GM06990 (cell line): Measurements from ENCODE around the gene SIGMAR1.
"Not testable (repeated sequence)": the region's sequence is repeated elsewhere in the genome, so short reads cannot be mapped to it uniquely, and the experiment has no call there.

Experiments used
- DNase-seq: peaks from one replicate; pipeline ENCODE4 v3.0.0-alpha.2; 2011; ENCODE audit not compliant: insufficient read length; ENCODE audit errors: extremely low read depth
- H3K27me3 ChIP-seq: replicated peaks from 2 replicates; pipeline ENCODE4 v1.6.0; 2011; ENCODE audit warnings: low read length; ENCODE audit not compliant: control insufficient read depth, insufficient read depth
- H3K36me3 ChIP-seq: 2 replicates; pipeline ENCODE4 v1.5.1; 2011; ENCODE audit warnings: low read length; ENCODE audit not compliant: control insufficient read depth, insufficient read depth
- H3K4me3 ChIP-seq: replicated peaks from 2 replicates; pipeline ENCODE4 v1.5.1; 2011; ENCODE audit warnings: low read depth, mild to moderate bottlenecking, control low read depth, low read length
- TF ChIP-seq, protein P1 (sequence below): IDR thresholded peaks from 2 replicates; pipeline ENCODE4 v1.5.1; 2011; ENCODE audit warnings: low read length, control low read depth, mild to moderate bottlenecking, inconsistent platforms; ENCODE audit not compliant: insufficient read depth, poor library complexity, severe bottlenecking

Gene SIGMAR1

GRCh38 chr9:34644766-34645314, 7.3 kb upstream of the SIGMAR1 start:
- H3K4me3 ChIP-seq: no peak overlapping the region

GRCh38 chr9:34642679-34643078, 5.1 kb upstream of the SIGMAR1 start:
- TF ChIP-seq, protein P1, sequence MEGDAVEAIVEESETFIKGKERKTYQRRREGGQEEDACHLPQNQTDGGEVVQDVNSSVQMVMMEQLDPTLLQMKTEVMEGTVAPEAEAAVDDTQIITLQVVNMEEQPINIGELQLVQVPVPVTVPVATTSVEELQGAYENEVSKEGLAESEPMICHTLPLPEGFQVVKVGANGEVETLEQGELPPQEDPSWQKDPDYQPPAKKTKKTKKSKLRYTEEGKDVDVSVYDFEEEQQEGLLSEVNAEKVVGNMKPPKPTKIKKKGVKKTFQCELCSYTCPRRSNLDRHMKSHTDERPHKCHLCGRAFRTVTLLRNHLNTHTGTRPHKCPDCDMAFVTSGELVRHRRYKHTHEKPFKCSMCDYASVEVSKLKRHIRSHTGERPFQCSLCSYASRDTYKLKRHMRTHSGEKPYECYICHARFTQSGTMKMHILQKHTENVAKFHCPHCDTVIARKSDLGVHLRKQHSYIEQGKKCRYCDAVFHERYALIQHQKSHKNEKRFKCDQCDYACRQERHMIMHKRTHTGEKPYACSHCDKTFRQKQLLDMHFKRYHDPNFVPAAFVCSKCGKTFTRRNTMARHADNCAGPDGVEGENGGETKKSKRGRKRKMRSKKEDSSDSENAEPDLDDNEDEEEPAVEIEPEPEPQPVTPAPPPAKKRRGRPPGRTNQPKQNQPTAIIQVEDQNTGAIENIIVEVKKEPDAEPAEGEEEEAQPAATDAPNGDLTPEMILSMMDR: no peak
- Histone ChIP-seq H3K36me3 (no peaks in the 10 kb centered on the region), H3K27me3 (no peaks in the 10 kb centered on the region), H3K4me3 (no peak overlapping the region)
- DNase-seq: no peak

More at GRCh38 chr9:34644766-34645314, 7.3 kb upstream of the SIGMAR1 start:
- Histone ChIP-seq H3K27me3 (no peaks in the 10 kb centered on the region), H3K36me3 (peaks cover 12% of the 10 kb centered on the region)
- TF ChIP-seq, protein P1: no peak
- no peak for DNase-seq

DNA sequence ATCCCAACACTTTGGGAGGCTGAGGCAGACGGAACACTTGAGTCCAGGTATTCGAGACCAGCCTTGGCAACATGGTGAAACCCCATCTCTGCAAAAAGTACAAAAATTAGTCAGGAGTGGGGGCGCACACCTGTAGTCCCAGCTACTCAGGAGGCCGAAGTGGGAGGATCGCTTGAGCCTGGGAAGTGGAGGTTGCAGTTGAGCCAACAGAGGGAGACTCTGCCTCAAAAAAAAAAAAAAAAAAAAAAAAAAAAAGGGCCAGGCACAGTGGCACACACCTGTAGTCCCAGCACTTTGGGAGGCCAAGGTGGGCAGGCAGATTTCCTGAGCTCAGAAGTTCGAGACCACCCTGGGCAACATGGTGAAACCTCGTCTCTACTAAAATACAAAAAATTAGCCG, 1.7 kb upstream of the SIGMAR1 start:
- H3K36me3 ChIP-seq, H3K4me3 ChIP-seq, H3K27me3 ChIP-seq, DNase-seq: not testable (repeated sequence)

DNA sequence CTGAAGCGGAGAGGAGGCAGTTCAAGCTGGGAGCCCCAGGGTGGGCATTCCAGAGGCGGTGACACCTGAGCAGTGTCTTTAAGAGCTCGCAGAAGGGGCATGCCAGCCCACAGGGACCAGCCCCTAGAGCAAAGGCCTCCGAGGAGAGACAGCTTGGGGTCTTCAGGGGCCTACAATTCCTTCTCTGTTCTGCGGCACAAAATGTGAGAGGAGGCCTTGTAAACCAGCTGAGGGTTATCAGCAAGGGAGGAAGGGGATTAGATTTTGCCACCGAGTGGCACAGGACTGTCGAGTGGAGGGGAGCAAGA, 505 bp upstream of the SIGMAR1 start:
- no peaks in the 10 kb centered on the region; the same call in 1 of the 2 replicates for H3K36me3 ChIP-seq
- H3K27me3 ChIP-seq: no peaks in the 10 kb centered on the region
- peak overlapping the region; percentile 68 for H3K4me3 ChIP-seq
- TF ChIP-seq, protein P1: no peak
- no peak for DNase-seq

- Histone ChIP-seq H3K36me3 (no peaks in the 10 kb centered on the region; the same call in 1 of the 2 replicates), H3K4me3 (peak overlapping the region; percentile 68), H3K27me3 (no peaks in the 10 kb centered on the region)
- no peak for DNase-seq
- TF ChIP-seq, protein P1: no peak
Observed at GRCh38 chr9:34636791-34637355, 714 bp downstream of the SIGMAR1 start.

DNA sequence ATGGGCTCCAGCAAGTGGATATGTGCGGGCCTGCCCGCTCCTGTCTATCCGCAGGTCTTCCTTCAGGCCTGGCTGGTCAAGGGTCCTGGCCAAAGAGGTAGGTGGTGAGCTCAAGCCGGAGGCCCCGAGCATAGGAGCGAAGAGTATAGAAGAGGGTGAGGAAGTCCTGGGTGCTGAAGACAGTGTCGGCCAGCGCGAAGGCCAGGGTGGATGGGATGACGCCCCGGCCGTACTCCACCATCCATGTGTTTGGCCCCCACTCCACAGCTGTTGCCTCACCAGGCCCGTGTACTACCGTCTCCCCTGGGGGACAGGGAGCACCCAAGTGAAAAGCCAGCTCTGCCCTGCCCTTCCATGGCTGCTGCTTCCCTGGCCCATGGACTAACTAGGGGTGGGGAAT, 2.0 kb downstream of the SIGMAR1 start:
- TF ChIP-seq, protein P1: no peak

More for the DNA sequence above, 2.0 kb downstream of the SIGMAR1 start:
- Histone ChIP-seq H3K27me3 (no peaks in the 10 kb centered on the region), H3K4me3 (no peak overlapping the region), H3K36me3 (no peaks in the 10 kb centered on the region; the same call in 1 of the 2 replicates)
- no peak for DNase-seq
